NCI-H69 (cell line): ENCODE measurements around the gene TMOD1.
"Not testable (repeated sequence)": the region's sequence is repeated elsewhere in the genome, so short reads cannot be mapped to it uniquely, and the experiment has no call there.

Experiments
- DNase-seq: peaks from one replicate; lab custom pipeline; 2025; lab: John Stamatoyannopoulos, UW

TMOD1 gene

DNA sequence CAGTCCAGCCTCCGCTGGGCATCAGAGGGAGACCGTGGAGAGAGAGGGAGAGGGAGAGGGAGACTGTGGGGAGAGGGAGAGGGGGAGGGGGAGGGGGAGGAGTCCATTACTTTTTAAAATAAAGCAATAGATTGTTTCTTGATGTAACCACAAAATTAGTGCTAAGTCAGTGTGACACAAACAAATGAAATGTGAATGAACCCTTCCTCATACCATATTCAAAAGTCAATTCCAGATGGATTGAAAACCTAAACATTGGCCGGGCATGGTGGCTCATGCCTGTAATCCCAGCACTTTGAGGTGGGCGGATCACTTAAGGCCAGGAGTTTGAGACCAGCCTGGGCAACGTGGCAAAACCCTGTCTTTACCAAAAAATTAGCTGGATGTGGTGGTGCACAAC lies 2.6 kb upstream of the TMOD1 start:
- DNase-seq, result not testable (repeated sequence)

DNA sequence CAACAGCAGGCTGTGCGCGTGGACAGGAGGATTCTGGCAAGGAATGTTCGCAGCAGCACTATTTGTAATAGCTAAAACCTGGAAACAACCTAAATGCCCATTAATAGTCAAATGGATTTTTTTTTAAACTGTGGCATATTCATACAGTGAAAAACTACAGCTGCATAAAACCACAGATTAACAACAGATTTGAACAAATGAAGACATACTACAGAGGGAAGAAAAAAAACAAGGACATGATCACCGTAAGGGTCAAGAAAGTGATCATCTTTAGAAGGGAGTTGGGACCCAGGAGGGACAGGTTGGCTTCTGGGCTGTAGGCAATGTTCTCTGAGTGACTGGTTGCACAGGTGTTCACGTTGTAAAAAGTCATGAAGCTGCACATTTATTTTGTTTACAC lies 1.2 kb upstream of the TMOD1 start:
- DNase-seq, result no peak

DNA sequence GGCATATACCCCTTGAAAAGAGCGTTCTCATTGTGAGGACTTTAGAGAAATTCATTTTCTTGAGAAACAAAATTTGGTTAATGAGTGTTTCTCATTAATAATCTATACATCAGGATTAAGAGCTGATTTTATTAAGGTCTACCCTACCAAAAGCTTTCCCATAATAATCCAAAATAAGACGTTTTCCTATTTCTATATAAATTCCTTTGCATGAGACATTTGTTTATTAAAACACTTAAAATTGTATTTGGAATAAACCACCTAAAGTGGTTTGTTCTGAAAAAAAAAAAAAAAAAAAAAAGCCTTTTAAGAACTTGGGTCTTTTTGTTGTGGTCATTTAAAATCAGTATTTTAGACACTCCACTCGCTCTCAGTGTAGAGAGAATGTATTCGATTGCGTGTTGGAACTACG lies 695 bp upstream of the TMOD1 start:
- no peak for DNase-seq

DNA sequence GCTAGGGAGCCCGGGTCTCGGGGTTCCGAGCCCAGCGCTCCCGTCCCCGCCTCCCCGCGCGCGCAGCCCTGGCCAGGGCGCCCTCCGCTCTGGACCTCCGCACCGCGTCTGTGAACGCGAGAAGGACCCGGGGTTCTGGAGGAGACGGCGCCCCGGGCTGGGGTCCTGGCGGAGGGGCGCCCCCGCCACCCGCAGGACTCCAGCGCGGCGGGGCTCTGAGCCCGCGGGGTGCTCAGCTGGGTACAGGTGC lies 431 bp downstream of the TMOD1 start:
- no peak for DNase-seq

DNA sequence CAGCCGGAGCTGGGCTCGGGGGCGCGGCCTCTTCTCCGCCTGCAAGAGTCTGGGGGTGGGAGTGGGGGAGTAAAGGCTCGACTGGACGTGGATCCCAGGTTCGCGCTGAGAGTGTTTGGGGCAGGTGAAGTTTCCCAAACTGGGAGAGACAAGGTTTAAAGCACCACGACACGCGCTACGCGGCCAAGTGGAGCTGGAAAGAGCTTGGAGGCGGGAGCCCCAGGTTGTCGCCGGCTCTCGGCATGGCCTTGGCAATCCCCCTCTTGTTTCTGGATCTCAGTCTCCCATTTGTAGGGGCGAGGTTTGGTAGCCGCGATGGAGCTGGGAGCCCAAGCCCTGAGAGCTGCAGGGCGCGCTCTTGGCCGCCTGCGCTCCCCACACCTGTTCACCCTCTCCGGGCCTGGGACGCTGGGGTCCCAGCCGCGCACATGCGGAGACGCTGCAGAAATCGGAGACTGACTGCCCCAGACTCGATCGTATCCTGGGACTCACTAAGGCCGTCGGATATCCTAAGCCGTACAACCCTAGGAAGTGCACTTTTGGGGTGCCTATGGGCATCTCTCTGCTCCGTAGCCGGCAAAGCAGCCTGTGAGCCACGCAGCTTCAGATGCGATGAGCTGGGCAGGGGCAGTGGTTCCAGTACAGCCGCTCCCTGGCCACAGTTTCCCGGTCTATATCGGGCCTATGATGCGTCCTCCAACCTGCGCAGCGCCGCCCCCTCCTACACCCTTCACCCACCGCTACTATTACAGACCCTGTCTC lies 937 bp downstream of the TMOD1 start:
- DNase-seq, result peak; percentile 75

DNA sequence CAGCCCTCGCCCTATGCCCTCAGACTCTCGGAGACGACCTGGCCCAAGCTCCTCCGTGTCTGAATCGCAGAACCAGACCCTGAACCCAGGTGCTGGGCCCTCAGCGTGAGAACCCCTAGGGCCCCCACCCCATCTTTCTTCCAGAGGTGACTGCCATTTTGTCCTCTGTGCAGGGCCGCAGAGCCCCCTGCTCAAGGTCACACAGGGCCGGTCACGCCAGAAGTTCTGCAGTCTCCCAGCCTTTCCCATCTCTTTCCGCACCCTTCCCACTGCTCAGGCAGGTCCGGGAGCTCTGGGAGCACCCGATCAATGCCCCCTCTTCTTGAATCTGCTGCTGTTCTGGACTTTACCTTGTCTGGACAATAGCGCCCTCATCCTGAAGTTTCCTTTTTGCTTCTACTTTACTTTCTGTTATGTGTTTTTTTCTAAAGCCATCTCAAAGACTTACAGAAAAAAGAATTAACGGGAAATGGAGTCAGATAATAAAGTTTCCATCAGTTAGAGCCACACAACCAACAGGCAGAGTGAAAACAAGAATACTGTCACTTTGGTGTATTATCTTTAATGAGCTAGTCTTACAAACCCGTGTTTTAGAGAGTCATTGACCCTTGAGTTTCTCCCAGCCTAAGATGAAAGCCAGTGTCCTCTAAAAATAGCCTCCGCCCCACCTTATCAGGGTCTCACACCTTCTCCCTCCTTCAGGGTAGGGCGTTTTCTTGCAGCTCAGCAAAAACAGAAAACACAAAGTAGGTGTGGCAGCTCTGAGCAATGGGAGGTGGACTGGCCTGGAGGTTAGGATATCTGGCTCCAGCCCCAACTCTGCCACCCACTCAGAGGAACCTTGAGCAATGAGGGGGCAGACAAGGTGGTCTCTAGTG lies 1.8 kb downstream of the TMOD1 start:
- no peak for DNase-seq

DNA sequence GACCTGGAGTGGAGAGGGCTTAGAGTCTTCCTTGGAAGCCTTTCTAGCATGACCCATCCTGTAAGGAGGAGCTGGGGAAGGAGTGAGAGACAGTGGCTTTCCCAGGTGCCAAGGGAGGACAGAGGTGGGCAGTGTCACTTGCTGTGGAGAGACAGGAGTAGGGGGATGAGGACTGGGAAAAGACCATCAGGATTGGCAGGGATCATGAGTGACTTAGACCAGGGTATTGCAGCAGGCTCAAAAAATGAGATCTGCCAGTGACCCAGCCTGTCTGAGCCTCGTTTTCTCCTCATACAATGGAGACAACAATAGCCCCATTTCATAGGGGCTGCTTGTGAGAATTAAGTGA lies 2.4 kb downstream of the TMOD1 start:
- no peak for DNase-seq

DNA sequence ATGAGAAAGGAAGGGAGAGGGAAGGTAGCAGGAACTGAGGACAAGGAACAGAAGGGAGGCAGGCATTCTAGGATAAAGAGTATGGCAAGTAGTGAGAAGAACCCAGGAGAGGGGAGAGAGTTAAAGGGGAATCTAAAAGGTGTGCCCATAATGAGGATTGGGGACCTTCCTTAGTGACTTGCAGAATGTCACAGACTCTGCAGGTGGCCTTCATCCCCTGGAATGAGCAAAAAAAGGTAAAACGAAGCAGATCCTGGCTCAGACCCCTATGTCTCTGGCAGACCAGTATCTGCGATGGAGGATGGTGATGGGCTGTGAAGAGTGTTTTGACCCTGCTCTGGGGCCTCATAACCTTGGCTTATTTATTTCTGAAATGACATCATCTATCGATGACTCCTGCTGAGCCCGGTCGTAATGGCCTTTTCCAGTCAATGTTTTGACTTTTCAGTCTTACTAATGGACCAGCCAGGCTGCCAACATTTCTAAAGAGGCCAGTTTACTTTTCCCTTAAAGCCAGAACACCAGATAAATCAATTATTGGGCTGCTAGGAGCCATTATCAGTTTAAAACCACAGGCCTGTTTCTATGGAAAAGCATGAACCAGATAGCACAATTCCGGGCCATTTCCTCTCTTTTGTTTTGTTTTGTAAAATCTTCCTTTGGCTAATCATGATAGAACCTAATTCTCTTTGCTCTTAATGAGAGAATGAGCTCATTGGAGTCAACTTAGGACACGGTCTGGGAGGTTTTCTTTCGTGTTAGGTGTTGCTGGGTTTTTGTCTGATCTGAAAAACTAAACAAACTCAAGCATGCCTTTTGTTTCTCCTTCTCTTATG lies 3.1 kb downstream of the TMOD1 start:
- peak; percentile 65 for DNase-seq

DNA sequence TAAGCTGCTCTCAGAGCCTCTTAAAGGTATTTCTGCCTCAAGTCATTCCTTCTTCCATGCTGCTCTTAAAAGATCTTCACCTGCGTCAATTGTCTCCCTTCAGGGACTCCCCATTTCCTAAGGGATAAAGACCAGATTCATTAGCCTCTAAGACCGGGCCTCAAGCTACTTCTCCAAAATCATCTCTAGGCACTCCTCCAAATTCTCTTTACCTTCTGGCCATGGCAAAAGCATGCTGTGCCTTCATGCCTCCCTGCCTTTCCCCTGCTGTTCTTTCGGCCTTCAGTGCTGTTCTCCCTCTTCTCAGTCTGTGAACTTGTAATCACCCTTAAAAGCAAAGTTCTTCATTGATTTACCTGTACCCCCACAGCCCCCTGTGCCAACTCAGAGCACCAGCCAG lies 4.4 kb downstream of the TMOD1 start:
- DNase-seq, result no peak

DNA sequence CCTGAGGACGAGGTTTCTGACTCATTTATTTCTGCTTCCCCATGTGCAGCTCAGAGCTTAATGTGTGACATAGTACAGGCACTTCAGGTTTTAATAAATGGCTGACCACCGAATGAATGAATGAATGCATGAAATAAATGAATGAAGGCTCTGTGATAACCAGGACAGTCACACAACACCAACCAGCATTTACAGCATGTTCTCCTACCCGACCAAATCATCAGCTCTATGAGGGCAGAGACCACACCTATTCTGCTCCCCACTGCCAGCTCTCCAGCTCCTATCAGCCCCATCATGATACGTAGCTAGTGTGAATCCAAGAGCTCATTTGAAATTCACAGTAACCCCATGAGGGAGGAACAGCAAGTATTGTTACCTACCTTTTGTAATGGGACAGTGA lies 4.8 kb downstream of the TMOD1 start:
- no peak for DNase-seq

DNA sequence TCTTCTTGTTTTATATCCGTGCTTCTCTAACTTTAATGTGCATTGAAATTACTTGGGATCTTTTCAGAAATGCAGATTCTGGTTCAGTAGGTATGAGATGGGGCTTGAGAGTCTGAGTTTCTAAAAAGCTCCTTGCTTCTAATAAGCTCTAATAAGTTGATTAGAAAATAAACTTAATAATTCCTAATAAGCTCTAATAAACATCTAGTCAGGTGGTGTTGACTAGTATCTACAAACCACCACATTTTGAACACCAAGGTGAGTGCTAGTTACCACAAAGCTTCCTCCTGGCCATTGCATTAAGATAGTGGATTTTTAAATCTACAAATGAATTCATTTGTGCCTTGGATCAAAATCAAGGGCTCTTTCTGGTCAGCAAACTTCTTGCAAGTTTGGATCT lies 5.3 kb downstream of the TMOD1 start:
- no peak for DNase-seq

DNA sequence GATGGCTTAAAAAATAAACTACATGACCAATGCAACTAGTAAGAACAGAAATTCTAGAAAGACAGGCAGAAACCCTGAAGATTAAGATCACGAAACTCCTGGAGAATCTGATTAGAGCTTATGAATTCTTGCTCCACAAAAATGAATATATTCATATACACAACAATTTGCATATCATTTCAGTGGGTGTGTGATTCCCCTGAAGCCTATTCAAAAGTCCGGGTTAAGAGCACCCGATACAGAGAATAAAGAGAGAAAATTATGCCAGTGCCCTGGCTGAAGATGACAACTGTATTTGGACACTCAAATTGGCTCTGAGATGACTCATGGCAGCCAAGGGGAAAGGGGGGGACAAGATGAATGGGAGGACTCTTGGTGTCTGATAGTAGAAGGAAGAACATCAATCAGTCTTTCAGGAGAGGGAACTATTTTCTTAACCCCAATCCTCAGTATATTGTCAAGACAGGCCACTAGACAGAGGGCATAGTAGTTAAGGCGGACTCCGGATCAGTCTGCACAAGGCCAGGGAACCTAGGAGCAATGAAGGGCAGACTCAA lies 6.0 kb downstream of the TMOD1 start:
- no peak for DNase-seq

DNA sequence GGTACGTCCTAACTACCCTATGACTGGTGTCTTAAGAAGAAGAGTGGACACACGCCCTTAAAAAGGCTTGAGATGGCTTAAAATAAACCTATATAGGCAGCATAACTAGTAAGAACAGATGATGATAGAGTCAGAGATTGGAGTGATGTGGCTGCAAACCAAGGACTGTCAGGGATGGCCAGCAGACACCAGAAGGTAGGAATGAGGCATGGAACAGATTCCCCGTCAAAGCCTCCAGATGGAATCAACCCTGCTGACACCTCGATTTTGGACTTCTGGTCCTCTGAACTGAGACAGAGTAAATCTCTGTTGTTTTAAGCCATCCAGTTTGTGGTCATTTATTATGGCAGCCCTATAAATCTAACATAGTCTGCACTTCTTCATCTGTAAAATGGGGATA lies 7.4 kb downstream of the TMOD1 start:
- DNase-seq, result no peak

DNA sequence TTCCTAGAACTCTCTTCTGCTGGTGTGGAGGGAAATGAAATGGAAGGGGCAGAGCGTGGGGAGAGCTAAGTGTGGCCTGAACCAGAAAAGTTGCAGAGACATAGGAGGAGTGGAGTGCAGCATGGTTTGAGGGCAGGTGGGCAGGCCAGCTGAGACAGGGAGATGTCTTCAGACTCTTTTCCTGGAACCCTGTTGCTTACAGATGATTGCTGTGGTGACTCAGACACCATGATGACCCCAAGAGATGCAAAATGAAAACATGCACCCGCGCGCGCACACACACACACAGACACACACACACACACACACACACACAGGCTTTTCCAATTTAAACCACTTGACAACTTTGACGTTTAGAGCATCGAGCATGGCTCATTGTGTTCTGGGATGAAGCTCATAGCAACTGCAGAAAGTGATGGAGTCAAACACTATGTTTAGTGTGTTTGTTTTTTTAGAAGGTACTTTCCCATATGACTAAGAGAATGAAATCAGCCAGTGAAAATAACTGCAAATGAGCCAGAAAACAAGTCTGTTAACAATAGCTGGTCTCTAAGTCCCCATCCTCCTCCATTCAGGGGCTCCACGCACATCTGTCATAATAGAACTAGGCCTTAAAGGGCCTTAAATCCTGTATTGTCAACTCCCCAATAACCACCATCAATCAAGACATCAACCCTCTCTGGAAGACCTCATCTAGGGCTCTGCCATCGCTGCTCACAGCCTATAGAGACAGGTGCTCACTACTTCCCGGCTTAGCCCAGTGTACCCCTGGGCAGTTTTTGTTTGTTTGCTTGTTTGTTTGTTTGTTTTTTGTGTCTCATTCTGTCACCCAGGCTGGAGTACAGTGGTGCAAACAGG lies 9.6 kb downstream of the TMOD1 start:
- DNase-seq, result peak; percentile 61

DNA sequence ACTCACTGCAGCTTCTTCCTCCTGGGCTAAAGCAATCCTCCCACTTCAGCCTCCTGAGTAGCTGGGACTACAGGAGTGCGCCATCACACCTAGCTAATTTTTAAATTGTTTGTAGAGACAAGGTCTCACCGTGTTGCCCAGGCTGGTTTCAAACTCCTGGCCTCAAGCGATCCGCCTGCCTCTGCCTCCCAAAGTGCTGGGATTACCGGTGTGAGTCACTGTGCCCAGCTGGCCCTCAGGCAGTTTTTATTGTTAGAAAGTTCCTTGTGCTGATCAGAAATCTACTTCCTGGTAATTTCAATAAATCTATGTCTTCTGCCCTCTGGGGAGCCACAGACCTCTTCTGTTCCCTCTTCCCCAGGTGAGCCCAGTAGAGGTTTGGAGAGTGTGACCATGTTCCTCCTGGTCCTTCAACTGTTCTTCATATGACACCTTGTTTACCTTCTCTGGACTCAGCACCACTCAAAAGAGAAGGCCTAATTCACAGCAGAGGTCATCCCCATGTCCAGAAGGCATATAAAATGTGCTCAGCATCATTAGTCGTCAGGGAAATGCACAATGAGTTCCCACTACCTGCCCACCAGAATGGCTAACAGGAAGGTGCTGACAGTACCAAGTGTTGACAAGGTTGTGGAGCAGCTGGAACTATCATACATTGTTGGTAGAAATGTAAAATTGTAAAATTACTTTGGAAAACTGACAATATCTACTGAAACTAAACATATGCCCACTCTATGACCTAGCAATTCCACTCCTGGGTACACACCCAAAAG lies 10.4 kb downstream of the TMOD1 start:
- peak; percentile 54 for DNase-seq

DNA sequence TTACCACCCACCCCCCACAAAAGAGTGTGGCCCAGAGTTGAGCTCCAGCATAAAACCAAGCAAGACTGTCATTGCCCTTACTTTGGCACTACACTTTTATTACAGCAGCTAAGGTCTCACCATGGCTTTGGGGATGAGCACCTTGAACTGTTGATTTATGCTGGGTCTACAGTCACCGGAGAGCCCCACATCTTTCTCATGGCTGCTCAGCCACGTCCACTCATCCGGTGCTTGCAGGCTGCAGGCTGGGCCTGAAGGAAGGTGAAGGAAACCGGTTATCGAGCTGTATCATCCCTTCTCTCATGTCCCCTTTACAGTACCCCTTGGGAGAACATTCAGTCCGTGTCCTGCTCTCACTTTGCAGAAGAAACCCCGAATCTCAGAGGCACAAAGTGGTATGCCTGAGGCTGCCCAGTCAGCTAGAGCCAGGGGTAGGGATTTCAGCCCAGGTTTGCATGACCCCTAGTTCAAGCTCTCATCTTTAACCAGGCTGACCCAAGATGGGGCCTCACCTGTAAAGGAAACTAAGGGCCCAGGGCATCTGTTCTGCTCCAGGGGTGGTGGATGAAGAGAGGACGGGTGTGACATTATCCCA lies 11.6 kb downstream of the TMOD1 start:
- no peak for DNase-seq

DNA sequence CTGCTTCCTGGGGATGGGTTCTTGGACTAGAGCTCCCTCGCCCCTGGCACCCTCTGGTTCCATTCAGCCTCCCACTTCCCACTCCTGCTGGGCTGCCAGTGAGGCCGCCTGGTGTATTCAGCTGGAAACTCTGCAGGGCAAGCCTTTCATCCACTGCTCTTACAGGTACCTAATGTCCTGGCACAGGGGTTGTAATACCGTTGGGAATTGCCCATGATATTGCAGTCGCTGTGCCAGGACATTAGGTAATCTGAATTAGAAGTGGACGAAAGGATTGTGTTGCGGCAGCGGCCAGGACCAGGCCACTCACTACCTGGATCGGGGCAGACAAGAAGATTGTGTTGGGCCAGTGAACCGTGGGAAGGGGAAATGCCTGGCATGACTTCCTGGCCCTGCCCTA lies 13.1 kb downstream of the TMOD1 start:
- peak; percentile 80 for DNase-seq

DNA sequence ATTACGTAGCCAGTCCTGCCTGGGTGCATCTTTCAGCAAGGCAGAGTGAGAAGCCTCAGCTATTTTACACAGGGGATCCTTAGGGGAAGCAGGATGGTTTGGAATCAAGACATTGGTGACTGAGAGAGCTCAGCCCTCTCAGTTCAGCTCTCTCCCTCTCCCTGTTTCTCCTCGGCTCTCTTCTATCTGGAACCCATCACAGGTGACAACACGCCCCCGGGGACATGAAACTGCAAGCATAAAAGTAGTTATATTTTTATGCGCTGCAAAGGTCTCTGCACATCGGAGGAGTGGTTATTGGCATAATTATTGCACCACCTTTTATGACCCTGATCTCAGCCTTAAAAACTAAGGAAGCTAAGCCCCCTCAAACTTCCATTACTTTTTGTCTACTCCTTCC lies 14.2 kb downstream of the TMOD1 start:
- DNase-seq, result no peak

DNA sequence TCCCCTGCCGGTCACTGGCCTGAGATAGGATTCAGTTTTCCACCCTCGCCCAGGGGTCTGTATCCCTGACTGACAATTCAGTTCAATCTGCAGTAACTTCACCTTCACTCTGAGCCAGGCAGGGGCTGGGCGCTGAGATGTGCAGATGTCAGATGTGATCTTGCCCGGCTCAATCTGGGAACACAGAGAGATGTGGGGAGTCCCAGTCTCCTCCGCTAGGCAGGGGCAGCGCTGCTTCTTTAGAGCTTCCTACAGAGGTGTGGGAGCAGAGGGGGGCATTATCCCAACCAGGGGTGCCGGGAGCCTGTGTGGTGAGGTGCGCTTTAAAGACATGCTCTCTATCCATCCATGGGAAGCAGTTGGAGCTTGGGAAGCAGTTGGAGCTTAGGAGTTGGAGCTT lies 14.6 kb downstream of the TMOD1 start:
- no peak for DNase-seq

DNA sequence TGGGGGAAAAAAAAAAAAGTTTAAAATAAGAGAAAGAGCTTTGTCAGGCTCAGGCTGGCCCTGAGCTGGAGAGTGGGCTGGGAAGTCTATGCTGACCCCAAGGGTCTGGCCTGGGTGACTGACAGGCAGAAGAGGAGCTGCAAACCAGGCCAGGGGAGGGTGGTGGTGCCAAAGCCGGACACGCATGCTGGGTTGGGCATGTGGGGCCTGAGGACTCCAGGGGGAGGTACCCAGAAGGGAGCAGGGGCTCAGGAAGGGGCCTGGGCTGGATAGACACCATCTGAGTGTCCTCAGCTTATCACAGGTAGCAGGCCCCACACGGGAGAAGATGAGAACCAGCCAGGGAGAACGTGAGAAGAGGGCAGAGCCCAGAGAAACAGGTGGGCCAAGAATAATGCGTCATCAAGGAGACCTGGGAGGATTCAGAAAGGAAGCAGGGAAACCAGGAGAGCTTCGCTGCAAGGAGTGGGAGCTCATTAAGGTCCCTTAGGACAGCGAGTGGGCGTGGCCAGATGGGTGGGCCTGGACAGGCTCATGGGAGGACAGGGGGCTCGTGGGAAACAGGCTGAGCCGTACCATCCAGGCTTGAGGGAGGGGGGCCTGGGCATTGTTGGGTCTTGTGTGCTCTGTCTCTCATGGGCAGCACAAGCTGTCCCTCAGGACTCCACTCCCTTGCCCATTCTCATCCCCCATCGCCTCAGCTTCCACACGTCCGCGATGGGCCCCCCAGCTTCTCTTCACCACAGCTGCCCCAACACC lies 16.0 kb downstream of the TMOD1 start:
- DNase-seq, result no peak
